Measurements from ENCODE around the gene CPA5.

The CPA5 gene

GRCh38 chr7:130409067-130409711, 64.6 kb downstream of the CPA5 start:
- POLR2A ChIA-PET = no interaction called here
- DNase-seq (ENCODE audit: extremely low spot score) = no peak
- no peak for TF ChIP-seq CTCF (IDR thresholded peaks at IDR 0.05; ENCODE audit: control extremely low read depth, extremely low read depth, low read depth, missing control alignments)
- CTCF ChIA-PET = no interaction called here

- ChIA-PET CTCF (no interaction called here), POLR2A (no interaction called here)
- TF ChIP-seq CTCF (IDR thresholded peaks at IDR 0.05; ENCODE audit: control extremely low read depth, extremely low read depth, low read depth, missing control alignments) = no peak
- DNase-seq (ENCODE audit: extremely low spot score) = no peak
Observed at GRCh38 chr7:130409712-130410072, 65.1 kb downstream of the CPA5 start.

GRCh38 chr7:130410868-130411541, 66.4 kb downstream of the CPA5 start:
- no peak for DNase-seq (ENCODE audit: extremely low spot score)
- POLR2A ChIA-PET = no interaction called here
- no peak for TF ChIP-seq CTCF (IDR thresholded peaks at IDR 0.05; ENCODE audit: control extremely low read depth, extremely low read depth, low read depth, missing control alignments)
- CTCF ChIA-PET = interaction anchor here (1.5 to 1.6 kb wide), 3 partner anchors 9 to 339 kb away, joined by 3 to 5 read pairs (median 3); no protein-coding TSS in a partner anchor

- TF ChIP-seq CTCF (IDR thresholded peaks at IDR 0.05; ENCODE audit: control extremely low read depth, extremely low read depth, low read depth, missing control alignments) = no peak
- CTCF ChIA-PET = interaction anchor here (1.2 to 2.0 kb wide), 4 partner anchors 10 to 23 kb away, joined by 3 to 14 read pairs (median 4); no protein-coding TSS in a partner anchor
- no peak for DNase-seq (ENCODE audit: extremely low spot score)
- POLR2A ChIA-PET = no interaction called here
Observed at GRCh38 chr7:130413201-130413600, 68.6 kb downstream of the CPA5 start.

- CTCF ChIA-PET = interaction anchor here (1.0 to 1.4 kb wide), 3 partner anchors 9 to 23 kb away, joined by 3 to 4 read pairs (median 3); no protein-coding TSS in a partner anchor
- no peak for TF ChIP-seq CTCF (IDR thresholded peaks at IDR 0.05; ENCODE audit: control extremely low read depth, extremely low read depth, low read depth, missing control alignments)
- POLR2A ChIA-PET = no interaction called here
Observed at GRCh38 chr7:130415006-130415405, 70.4 kb downstream of the CPA5 start.

GRCh38 chr7:130417213-130417612, 72.6 kb downstream of the CPA5 start:
- ChIA-PET POLR2A (no interaction called here), CTCF (interaction anchor here (0.8 to 1.5 kb wide), 2 partner anchors 15 to 213 kb away, joined by 3 read pairs; no protein-coding TSS in a partner anchor)
- no peak for TF ChIP-seq CTCF (IDR thresholded peaks at IDR 0.05; ENCODE audit: control extremely low read depth, extremely low read depth, low read depth, missing control alignments)
- DNase-seq (ENCODE audit: extremely low spot score) = no peak

More at GRCh38 chr7:130415006-130415405, 70.4 kb downstream of the CPA5 start:
- DNase-seq (ENCODE audit: extremely low spot score) = no peak

Data from GM10248 (cell line).